Ishikawa (cell line): ENCODE data around the gene RNASE13.

Source experiments
- CEBPB ChIP-seq: IDR thresholded peaks from 2 replicates; pipeline ENCODE4 v1.6.1; 2012
- CREB1 ChIP-seq: IDR thresholded peaks from 2 replicates; pipeline ENCODE4 v1.6.1; 2012; ENCODE audit warnings: low read depth
- EGR1 ChIP-seq: IDR thresholded peaks from 2 replicates; pipeline ENCODE4 v1.6.1; 2012
- EP300 ChIP-seq: IDR thresholded peaks from 2 replicates; pipeline ENCODE4 v1.6.1; 2012; ENCODE audit warnings: borderline replicate concordance
- FOXM1 ChIP-seq: IDR thresholded peaks from 2 replicates; pipeline ENCODE4 v1.6.1; 2012; ENCODE audit warnings: low read depth, borderline replicate concordance
- MAX ChIP-seq: IDR thresholded peaks from 2 replicates; pipeline ENCODE4 v1.6.1; 2012
- NFIC ChIP-seq: IDR thresholded peaks from 2 replicates; pipeline ENCODE4 v1.6.1; 2012
- RAD21 ChIP-seq: IDR thresholded peaks from 2 replicates; pipeline ENCODE4 v1.6.1; 2012; ENCODE audit warnings: low read depth
- TAF1 ChIP-seq: IDR thresholded peaks from 2 replicates; pipeline ENCODE4 v1.6.1; 2012; ENCODE audit warnings: low read depth, mild to moderate bottlenecking
- TCF12 ChIP-seq: IDR thresholded peaks from 2 replicates; pipeline ENCODE4 v1.6.1; 2012; ENCODE audit warnings: low read depth
- TEAD4 ChIP-seq: IDR thresholded peaks from 2 replicates; pipeline ENCODE4 v1.6.1; 2012
- YY1 ChIP-seq: IDR thresholded peaks from 2 replicates; pipeline ENCODE4 v1.6.1; 2012; ENCODE audit warnings: low read depth
- ZBTB7A ChIP-seq: IDR thresholded peaks from 2 replicates; pipeline ENCODE4 v1.6.1; 2012; ENCODE audit warnings: low read depth
- TF ChIP-seq, protein P1 (sequence below): IDR thresholded peaks from 2 replicates; pipeline ENCODE4 v1.6.1; 2012
- TF ChIP-seq, protein P2 (sequence below): IDR thresholded peaks from 2 replicates; pipeline ENCODE4 v1.6.1; 2012; ENCODE audit warnings: low read depth, mild to moderate bottlenecking

Gene RNASE13

DNA sequence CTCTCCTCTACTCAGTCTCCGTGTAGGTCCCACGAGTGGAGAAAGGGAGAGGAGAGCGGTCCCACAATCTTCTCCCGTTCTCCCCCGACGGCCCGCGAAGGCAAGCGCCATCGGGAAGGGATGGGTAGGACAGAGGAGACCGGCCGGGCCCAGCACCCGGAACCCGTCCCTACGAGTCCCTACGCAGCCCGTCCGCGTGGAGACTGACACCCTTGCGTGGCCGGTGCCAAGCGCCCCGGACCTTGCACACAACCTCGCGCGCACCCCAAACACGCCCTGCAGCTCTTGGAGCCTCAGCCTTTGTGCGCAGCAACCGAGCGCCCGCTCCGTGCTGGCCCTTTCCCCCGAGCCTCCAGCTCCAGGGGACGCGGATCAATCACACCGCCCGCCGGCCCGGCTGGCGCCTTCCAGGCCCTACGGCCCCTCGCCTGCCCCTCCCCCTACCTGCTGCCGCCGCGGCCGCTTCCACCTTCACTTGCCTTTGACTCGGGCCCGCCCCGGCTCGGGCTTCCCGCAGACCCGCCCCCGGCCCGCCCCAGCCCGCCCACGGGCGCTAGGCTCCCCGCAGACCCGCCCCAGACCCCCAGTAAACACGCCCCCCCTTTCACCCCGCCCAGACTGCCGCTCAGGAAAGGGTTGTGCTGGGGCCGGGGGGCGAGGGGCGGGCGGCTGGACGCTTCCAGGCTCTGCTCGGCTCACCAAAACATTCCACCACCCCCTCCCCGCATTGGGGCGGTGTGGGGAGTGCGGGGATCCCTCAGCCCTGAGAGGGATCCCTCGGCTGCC lies 9.8 kb downstream of the RNASE13 start, which contains the start of gene NDRG2:
TSS of gene NDRG2 (minus strand) at position 477 of the 786 bp plus-strand sequence. CDS start 1,746 bp downstream, outside the sequence.
- TF ChIP-seq TAF1 (peak; percentile 37; the same call in 1 of the 2 replicates), MAX (peak; percentile 8; the same call in 1 of the 2 replicates), YY1 (no peak), CEBPB (no peak), RAD21 (no peak), TCF12 (no peak), TEAD4 (no peak), NFIC (no peak), EGR1 (peak; percentile 42; the same call in 1 of the 2 replicates), CREB1 (no peak), ZBTB7A (0 out of 2 replicates have a peak, but pooled peaks have one; percentile 38), FOXM1 (no peak), EP300 (peak; percentile 39; the same call in 1 of the 2 replicates)
- TF ChIP-seq, protein P1, sequence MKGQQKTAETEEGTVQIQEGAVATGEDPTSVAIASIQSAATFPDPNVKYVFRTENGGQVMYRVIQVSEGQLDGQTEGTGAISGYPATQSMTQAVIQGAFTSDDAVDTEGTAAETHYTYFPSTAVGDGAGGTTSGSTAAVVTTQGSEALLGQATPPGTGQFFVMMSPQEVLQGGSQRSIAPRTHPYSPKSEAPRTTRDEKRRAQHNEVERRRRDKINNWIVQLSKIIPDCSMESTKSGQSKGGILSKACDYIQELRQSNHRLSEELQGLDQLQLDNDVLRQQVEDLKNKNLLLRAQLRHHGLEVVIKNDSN: no peak
- TF ChIP-seq, protein P2, sequence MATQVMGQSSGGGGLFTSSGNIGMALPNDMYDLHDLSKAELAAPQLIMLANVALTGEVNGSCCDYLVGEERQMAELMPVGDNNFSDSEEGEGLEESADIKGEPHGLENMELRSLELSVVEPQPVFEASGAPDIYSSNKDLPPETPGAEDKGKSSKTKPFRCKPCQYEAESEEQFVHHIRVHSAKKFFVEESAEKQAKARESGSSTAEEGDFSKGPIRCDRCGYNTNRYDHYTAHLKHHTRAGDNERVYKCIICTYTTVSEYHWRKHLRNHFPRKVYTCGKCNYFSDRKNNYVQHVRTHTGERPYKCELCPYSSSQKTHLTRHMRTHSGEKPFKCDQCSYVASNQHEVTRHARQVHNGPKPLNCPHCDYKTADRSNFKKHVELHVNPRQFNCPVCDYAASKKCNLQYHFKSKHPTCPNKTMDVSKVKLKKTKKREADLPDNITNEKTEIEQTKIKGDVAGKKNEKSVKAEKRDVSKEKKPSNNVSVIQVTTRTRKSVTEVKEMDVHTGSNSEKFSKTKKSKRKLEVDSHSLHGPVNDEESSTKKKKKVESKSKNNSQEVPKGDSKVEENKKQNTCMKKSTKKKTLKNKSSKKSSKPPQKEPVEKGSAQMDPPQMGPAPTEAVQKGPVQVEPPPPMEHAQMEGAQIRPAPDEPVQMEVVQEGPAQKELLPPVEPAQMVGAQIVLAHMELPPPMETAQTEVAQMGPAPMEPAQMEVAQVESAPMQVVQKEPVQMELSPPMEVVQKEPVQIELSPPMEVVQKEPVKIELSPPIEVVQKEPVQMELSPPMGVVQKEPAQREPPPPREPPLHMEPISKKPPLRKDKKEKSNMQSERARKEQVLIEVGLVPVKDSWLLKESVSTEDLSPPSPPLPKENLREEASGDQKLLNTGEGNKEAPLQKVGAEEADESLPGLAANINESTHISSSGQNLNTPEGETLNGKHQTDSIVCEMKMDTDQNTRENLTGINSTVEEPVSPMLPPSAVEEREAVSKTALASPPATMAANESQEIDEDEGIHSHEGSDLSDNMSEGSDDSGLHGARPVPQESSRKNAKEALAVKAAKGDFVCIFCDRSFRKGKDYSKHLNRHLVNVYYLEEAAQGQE: no peak

- TF ChIP-seq TCF12 (no peak), EP300 (no peak), EGR1 (no peak), TEAD4 (no peak), YY1 (no peak), FOXM1 (no peak), NFIC (no peak), RAD21 (no peak), CREB1 (no peak)
- TF ChIP-seq, protein P2: no peak
Measured at GRCh38 chr14:21023817-21024584, 10.6 kb downstream of the RNASE13 start.

DNA sequence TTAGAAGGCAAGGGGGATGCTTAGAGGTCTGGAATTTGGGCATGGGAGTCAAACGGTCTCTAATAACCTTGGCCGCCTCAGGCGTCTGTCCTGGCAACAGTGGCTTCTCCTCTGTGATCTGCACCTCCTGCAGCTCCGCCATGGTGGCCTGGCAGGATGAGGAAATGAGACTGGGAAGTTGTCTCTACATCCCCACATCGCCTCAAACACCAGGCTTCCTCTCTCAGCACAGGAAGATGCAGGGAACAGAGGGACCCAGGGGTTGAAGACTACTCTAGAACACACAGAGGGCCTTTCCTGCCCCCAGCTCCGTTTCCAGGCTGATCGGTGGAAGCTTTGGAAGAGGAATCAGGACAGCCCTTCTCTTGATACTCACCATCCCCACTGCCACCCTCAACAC lies 11.4 kb downstream of the RNASE13 start:
- TF ChIP-seq MAX: no peak
- TF ChIP-seq RAD21: no peak
- no peak for TF ChIP-seq EP300

DNA sequence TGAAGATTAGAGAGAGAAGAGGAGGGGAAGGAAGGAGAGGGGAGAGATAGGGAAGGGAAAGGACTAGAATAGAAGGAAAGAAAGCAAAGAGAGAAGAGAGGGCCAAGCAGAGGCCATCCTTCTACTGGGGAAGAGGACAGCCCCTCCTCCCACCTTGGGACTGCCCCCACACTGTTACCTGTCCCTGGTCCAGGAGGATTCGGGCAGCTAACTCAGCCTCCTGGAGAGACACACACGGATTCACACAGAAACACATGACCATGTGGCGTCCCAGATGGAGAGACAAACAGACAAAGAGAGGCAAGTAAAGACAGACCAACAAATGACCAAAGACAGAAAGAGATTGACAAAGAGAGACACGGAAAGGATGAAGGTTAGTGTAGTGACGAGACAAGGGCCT lies 11.9 kb downstream of the RNASE13 start:
- TF ChIP-seq, protein P2: no peak
- TF ChIP-seq TCF12 (no peak), RAD21 (no peak), NFIC (no peak), CEBPB (no peak), TAF1 (no peak), FOXM1 (no peak), YY1 (no peak), ZBTB7A (no peak), TEAD4 (no peak)
- TF ChIP-seq, protein P1: no peak
